ENCODE measurements around the gene CD44.

CD44 gene

GRCh38 chr11:35109041-35109440 is 29.9 kb upstream of the CD44 start:
- no peak for DNase-seq
- no peak for TF ChIP-seq CTCF (IDR thresholded peaks at IDR 0.05; ENCODE audit: low read depth, low read length)
- Histone ChIP-seq H3K36me3 (no peaks in the 10 kb centered on the region), H3K27me3 (ENCODE audit: insufficient read depth, low read depth, severe bottlenecking) (no peaks in the 10 kb centered on the region), H3K27ac (no peak overlapping the region), H3K4me3 (ENCODE audit: low read depth, low read length) (no peak overlapping the region), H3K9me3 (ENCODE audit: severe bottlenecking) (no peaks in the 10 kb centered on the region)

- Histone ChIP-seq H3K4me3 (ENCODE audit: low read depth, low read length) (no peak overlapping the region), H3K27ac (no peak overlapping the region), H3K36me3 (no peaks in the 10 kb centered on the region), H3K9me3 (ENCODE audit: severe bottlenecking) (no peaks in the 10 kb centered on the region), H3K27me3 (ENCODE audit: insufficient read depth, low read depth, severe bottlenecking) (no peaks in the 10 kb centered on the region)
- DNase-seq = no peak
- TF ChIP-seq CTCF (IDR thresholded peaks at IDR 0.05; ENCODE audit: low read depth, low read length) = no peak
These were observed 29.1 kb upstream of the CD44 start for GRCh38 chr11:35109827-35110226.

- no peaks in the 10 kb centered on the region for H3K27me3 ChIP-seq (ENCODE audit: insufficient read depth, low read depth, severe bottlenecking)
These were observed 27.6 kb upstream of the CD44 start for GRCh38 chr11:35111161-35112055.

GRCh38 chr11:35112056-35112845 is 26.7 kb upstream of the CD44 start:
- Histone ChIP-seq H3K27me3 (ENCODE audit: insufficient read depth, low read depth, severe bottlenecking) (no peaks in the 10 kb centered on the region), H3K27ac (no peak overlapping the region), H3K9me3 (ENCODE audit: severe bottlenecking) (no peaks in the 10 kb centered on the region), H3K4me3 (ENCODE audit: low read depth, low read length) (no peak overlapping the region), H3K36me3 (no peaks in the 10 kb centered on the region)
- no peak for DNase-seq
- TF ChIP-seq CTCF (IDR thresholded peaks at IDR 0.05; ENCODE audit: low read depth, low read length) = no peak

More at GRCh38 chr11:35111161-35112055, 27.6 kb upstream of the CD44 start:
- H3K9me3 ChIP-seq (ENCODE audit: severe bottlenecking) = no peaks in the 10 kb centered on the region
- H3K36me3 ChIP-seq = no peaks in the 10 kb centered on the region
- no peak for TF ChIP-seq CTCF (IDR thresholded peaks at IDR 0.05; ENCODE audit: low read depth, low read length)
- no peak for DNase-seq
- no peak overlapping the region for H3K4me3 ChIP-seq (ENCODE audit: low read depth, low read length)
- no peak overlapping the region for H3K27ac ChIP-seq

- H3K27ac ChIP-seq = no peak overlapping the region
- H3K9me3 ChIP-seq (ENCODE audit: severe bottlenecking) = no peaks in the 10 kb centered on the region
- no peaks in the 10 kb centered on the region for H3K27me3 ChIP-seq (ENCODE audit: insufficient read depth, low read depth, severe bottlenecking)
- TF ChIP-seq CTCF (IDR thresholded peaks at IDR 0.05; ENCODE audit: low read depth, low read length) = no peak
- H3K36me3 ChIP-seq = no peaks in the 10 kb centered on the region
- DNase-seq = no peak
- H3K4me3 ChIP-seq (ENCODE audit: low read depth, low read length) = no peak overlapping the region
These were observed 26.2 kb upstream of the CD44 start for GRCh38 chr11:35112846-35113105.
